Superior temporal gyrus (tissue), 1 donor: ENCODE data around the gene LRP1.

Experiments
- DNase-seq: peaks from one replicate; pipeline ENCODE4 v3.0.0-alpha.2; 2016; ENCODE audit errors: extremely low spot score

Gene LRP1

GRCh38 chr12:57134949-57135348 lies 6.7 kb downstream of the LRP1 start:
- no peak for DNase-seq

GRCh38 chr12:57135527-57136326 lies 7.4 kb downstream of the LRP1 start:
- DNase-seq = no peak

GRCh38 chr12:57138526-57139272 lies 10.4 kb downstream of the LRP1 start:
- DNase-seq = no peak

GRCh38 chr12:57139796-57140649 lies 11.7 kb downstream of the LRP1 start:
- no peak for DNase-seq

- no peak for DNase-seq
Observed at GRCh38 chr12:57141249-57141648, 13.0 kb downstream of the LRP1 start.

- DNase-seq = no peak
Observed at GRCh38 chr12:57142121-57142520, 13.8 kb downstream of the LRP1 start.

- no peak for DNase-seq
Observed at GRCh38 chr12:57142727-57143126, 14.4 kb downstream of the LRP1 start.

- DNase-seq = no peak
Observed at GRCh38 chr12:57143454-57143853, 15.2 kb downstream of the LRP1 start.

GRCh38 chr12:57145460-57146059 lies 17.3 kb downstream of the LRP1 start:
- DNase-seq = peak; percentile 37

- DNase-seq = no peak
Observed at GRCh38 chr12:57146092-57146491, 17.8 kb downstream of the LRP1 start.

GRCh38 chr12:57146961-57147944 lies 19.0 kb downstream of the LRP1 start, which contains the start of gene LRP1-AS:
LRP1-AS (minus strand) TSS chr12:57147619.
- no peak for DNase-seq

GRCh38 chr12:57148469-57149244 lies 20.4 kb downstream of the LRP1 start:
- DNase-seq = no peak

- no peak for DNase-seq
Observed at GRCh38 chr12:57149245-57149900, 21.1 kb downstream of the LRP1 start.

GRCh38 chr12:57150400-57151000 lies 22.2 kb downstream of the LRP1 start:
- no peak for DNase-seq

GRCh38 chr12:57151741-57152630 lies 23.7 kb downstream of the LRP1 start:
- DNase-seq = no peak

GRCh38 chr12:57152639-57153038 lies 24.4 kb downstream of the LRP1 start:
- no peak for DNase-seq

- no peak for DNase-seq
Observed at GRCh38 chr12:57153415-57153997, 25.2 kb downstream of the LRP1 start.
